NCI-H446 (cell line): ENCODE measurements around the gene AIFM1.
A peak's percentile ranks its signal among the peaks of the same experiment; 100 is the strongest.

Source experiments
- DNase-seq, 2 experiments: peaks; one replicate each; lab custom pipeline; 2025; lab: John Stamatoyannopoulos, UW

AIFM1 gene

DNA sequence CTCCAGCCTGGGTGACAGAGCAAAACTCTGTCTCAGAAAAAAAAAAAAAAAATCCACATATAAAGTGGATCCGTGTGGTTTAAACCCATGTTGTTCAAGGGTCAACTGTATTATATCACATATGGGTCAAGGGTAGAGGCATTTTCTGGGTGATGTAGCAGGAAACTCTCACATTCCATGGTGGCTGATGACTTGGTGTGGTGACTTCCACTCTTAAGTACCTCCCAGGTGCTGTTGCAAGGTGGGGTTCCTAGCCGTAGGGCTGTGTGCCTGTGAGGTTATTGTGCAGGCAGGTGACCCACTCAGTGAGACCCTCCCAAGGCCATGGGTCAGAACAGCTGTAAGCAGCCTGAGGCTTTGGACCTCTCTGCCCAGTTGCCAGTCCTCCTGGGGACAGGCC, 72.4 kb downstream of the AIFM1 start:
- DNase-seq = no peak

DNA sequence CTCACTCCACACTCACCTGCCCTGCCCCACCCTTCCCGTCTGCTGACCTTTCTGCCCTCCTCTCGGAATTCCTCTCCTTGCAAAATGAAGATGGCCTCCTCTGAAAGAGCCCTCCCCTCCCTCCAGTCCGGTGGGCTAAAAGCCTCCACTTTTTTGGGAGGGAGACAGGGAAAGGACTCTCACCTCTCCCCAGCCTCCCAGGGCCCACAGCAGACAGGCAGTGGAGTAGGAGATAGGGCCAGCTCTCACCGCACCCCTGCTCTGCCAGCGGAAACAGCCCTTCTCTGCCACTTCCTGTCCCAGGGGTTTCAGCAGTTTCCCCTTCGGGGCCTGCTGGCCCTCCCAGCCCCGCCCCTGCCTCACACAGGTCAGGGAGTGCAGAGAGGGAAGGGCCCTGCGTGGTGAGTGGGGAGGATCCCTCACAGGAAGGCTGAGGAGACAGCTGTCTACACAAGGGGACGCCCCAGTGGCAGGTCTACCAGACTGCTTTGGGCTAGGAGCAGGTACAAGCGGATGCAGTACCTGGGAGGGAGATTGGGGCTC, 73.6 kb downstream of the AIFM1 start:
- DNase-seq = no peak

DNA sequence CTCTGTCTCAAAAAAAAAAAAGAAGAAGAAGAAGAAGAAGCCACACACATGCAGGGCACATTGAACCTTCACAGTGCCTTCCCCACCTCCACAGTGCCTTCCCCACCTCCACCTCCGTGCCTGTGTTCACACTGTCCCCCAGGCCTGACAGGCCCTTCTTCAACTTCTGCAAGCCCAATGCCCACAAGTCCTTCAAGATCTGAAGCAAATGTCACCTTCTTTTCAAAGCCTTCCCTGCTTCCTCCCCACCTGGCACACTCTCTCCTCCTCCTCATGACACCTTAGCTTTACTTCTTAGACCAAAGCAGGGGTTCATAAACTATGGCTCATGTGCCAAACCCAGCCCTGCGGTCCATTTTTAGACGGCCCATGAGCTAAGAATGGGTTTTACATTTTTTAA, 75.3 kb downstream of the AIFM1 start:
- no peak for DNase-seq

DNA sequence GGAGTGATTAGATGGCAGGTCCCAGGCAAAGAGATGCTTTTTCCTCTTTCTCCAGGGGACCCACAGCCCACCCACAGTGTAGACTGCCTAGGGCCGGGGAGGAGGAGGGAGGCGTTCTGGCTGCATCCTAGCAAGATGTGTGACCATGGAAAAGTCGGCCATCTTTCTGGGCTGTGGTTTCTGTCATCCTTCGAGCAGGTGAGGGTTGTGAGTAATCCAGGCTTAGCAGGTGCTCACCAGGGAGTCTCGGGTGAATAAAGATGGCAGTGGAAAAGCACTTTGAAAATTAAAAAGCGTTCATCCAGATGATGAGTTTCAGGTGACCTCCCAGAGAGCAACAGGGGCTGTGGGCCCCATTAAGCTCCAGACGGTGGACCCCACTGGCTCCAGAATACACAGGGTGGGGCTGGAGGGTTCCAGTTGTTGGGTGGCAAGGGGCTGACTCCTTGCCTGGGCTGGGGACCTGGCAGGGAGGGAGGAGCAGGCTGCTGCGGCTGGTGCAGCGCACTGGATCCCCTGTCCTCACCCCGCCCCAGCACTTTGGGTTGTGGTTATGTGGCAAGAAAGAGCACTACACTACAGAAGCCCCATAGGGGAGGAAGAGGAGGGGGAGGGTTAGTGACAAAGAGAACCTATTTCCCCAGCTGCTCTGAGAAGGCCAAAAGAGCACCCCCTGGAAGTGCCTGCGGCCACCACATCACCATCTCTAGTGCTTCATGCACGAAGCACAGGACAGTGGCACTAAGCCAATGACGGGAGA, 79.0 kb downstream of the AIFM1 start:
- no peak for DNase-seq

DNA sequence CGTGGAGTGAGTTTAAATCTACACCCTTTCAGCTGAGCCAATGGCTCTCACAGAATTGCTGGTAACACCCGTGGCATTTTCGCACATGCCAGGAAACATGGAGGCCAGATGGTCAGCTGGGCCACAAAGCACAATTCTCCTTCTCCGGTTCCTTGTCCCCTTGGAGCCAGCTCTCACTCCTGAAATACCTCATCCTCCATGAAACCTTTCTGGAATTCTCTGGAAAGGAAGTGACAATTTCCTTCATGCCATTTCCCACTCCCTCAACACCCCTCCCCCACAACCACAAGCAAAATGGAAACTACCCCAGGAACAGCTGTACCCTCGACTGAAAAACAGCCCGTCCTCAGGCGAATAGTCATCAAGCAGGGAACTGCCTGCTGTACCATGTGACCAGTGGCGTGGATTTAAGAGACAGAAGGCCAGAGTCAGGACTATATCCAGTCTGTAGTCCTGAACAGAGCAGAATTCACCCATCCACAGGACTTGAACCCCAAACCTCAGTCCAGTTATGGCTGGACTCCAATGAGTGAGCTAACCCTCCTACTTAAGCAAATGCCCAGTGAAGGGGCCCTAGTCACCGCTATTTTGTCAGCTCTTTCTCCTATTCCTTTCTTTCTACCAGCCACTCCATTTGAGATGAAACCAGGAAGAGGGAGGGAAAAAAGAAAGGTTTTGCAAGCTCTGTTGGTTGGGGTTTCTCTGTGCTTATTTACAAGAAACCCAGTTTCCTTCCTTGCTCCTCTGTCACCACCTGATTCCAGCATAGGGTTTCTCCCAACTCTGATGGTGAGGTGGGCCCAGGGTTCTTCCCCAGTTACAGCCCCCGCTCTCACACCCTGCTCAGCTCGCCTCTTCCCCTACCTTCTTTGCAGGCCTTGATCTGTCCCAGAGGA, 79.8 kb downstream of the AIFM1 start:
- DNase-seq = no peak

DNA sequence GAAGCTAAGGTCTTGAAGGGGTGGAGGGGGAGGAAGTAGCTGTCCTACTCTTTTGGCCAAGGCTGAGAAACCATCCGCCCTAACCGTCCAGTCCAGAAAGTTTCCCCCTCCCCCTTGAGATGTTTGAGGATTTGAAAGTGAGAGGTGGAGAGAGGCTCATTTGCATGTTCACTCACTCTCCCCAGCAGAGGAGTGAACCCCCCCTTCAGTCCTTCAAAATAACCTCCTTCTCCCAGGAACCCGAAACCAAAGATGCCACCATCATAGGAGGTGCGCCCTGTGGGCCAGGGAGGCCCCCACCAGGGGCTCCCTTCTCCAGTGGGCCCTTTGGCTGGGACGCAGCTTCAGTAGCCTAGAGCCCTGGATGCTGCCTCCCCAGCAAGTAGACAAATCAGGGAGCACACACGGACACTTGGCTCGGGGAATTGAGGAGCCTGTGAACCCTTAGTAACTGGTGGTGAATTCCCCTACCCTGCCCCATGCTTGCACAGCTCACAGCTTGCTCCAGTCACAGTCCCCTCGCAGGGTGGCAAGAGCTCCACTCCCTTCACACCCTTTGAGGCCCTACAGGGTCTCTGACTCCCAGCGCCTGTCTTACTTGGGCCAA, 80.9 kb downstream of the AIFM1 start:
- DNase-seq = no peak

DNA sequence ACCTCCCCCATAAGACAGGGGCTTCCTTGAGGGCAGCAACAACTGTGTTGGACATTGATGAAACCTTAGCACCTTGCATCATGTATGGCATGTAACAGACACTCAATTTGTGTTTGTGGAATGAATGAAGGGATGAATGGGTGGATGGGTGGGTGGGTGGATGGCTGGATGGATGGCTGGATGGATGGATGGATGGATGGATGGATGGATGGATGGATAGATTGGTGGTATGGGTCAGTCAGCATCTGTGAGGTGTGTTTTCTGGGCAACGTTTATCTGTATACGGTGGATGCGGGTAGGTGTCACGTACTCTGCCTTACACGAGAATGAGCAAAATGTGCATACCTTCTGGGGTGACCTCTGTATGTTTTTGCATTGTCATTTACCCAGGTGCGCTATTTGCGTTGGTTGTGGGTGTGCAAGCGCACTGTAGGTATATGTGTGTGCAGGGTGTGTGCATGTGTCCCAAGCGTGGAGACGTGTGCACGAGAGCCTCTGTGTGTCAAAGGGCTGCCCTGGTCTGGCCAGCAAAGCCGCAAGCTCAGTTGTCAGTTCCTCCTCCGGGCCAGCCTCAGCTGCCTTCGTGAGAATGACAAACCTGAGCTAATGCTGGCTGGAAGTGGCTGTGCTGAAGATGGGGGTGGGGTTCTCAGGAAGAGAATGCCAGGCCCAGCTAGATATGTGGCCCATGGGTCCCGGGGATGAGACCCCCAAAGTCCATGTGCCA, 81.8 kb downstream of the AIFM1 start:
- no peak for DNase-seq

DNA sequence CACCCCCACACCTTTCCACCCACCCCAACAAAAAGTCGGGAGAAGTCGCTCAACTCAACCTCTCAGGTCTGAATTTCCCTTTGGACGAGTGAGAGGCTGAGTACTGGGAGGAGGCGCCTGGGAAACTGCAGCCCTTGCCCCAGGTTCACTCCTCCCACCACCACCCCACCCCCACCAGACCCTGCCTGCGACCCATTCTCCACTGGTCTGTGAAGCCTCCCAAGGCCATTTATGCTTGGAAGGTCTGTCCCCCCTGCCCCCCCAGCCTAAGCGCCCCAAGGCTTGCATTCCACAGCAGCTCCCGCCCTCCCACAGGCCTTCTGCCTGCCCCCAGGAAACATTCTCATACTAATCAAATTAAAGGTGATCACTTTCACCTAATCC, 82.5 kb downstream of the AIFM1 start:
- DNase-seq = no peak

DNA sequence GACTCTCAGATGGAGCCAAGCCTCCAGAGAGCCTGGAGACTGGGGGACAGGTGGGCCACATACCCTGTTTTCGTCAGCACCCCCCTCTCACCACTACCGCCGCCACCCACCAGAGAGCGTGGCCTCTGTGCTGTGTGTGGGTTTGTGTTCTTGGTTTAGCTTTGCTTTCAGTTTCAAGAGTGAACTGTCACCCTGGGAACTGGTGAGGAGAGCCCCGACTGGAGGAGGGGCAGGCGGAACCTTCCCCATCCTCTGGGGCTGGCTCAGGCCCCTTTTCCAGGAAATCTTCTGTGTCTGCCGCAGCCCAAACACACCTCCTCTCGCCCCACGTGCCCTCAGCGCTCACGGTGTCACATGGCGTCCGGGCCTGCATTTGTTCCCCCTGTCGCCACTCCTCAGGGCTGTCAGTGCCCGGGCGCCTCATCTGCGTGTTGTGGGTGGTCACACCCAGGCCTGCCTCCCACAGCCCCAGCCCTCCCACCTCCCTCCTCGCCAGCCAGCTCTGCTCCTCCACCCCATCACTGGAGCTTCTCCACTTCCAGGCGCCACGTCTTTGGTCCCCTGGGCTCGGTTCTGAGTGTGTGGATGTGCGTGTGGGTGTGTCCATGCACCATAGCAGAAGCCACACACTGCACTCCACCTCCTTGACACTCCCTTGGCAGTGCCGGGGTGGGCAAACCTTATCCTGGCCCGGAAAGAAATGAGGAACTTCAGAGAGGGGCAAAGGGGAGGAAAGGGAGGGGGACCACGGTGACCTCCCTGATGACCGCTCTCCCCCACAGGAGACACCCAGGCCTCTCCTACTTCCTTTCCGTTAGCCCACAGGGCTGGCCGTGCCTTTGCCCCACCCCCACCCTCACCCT, 83.2 kb downstream of the AIFM1 start:
- DNase-seq = no peak

DNA sequence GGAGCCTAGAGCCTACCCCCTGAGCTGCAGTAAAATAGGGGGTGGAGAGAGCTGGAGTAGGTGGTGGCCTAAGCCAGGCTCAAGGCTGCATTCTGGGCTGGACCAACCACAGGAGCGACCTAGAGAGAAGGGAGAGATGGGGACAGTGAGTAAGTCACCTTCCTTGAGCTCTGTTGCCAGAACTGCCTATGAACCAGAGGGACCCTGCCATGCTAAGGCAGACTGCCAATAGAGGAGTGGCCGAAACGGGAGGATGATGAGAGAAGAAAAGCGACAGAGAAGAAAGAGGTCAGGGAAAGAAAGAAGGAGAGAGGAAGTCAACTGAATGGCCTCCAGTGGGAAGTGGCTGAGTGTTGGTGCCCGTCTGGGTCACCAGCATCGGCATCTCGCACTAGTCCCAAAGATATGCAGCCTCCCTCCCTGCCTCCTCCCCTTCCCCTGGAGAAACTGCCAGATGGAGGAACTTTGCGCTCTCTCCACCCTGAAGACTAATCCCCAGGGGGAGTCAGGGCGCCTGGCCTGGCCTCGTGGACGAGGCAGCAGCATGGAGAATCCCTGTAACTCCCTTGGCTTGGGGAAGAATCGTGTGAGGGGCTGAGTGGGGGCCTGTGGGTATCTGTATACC, 84.1 kb downstream of the AIFM1 start:
- DNase-seq = peak in 1 of 2 experiments; percentile 36

DNA sequence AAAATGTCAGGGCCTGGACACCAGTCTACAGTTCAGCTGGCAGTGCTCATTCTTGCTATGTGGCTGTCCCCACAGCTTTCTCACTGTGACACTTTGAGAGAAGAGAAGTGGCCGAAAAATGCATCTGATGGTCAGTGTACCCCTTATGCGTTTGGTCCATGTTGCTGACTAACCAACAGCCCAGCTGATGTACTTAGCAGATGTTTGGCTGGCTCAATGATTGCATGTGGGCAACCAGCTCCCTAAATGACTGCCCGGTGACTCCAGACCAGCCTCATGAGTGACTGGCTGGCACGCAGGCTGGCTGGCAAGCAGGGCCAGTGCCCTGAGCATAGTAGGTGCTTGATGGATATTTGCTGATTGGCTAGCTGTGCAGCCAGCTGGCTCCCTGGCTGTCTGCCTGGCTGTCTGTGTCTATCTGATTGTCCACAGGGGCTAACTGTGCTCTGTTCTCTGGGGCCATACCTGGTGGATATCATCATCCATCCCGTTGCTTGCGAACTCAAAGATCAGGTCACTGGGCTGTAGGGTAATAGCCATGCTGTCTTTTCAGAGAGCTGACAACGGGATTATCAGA, 84.8 kb downstream of the AIFM1 start:
- no peak for DNase-seq

DNA sequence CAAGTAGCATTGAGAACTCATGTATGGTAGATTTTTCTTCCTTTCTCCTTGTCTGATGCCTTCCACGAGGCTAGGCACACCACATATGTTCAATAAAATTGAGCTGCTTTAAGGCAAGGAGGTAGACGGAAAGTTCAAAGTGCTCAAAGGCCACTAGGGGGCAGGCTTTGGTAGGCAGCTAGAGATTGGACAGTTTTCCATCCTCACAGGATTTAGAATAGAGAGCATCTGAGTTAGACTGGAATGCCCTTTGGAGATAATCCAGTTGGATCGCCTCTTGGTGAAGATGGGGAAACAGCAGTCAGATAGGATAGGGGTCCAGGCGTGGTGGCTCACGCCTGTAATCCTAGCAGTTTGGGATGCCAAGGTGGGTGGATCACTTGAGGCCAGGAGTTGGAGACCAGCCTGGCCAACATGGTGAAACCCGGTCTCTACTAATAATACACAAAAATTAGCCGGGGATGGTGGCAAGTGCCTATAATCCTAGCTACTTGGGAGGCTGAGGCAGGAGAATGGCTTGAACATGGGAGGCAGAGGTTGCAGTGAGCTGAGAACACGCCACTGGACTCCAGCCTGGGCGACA, 85.7 kb downstream of the AIFM1 start:
- DNase-seq = peak; percentile 33 to 75
